GM19099 (cell line): ENCODE results near the gene SPIRE1.

Source experiments
- POLR2A ChIP-seq: IDR thresholded peaks from 3 replicates; pipeline ENCODE4 v1.6.1; 2011; ENCODE audit warnings: low read depth; ENCODE audit not compliant: insufficient read length; ENCODE audit errors: extremely low read depth

Gene SPIRE1

DNA sequence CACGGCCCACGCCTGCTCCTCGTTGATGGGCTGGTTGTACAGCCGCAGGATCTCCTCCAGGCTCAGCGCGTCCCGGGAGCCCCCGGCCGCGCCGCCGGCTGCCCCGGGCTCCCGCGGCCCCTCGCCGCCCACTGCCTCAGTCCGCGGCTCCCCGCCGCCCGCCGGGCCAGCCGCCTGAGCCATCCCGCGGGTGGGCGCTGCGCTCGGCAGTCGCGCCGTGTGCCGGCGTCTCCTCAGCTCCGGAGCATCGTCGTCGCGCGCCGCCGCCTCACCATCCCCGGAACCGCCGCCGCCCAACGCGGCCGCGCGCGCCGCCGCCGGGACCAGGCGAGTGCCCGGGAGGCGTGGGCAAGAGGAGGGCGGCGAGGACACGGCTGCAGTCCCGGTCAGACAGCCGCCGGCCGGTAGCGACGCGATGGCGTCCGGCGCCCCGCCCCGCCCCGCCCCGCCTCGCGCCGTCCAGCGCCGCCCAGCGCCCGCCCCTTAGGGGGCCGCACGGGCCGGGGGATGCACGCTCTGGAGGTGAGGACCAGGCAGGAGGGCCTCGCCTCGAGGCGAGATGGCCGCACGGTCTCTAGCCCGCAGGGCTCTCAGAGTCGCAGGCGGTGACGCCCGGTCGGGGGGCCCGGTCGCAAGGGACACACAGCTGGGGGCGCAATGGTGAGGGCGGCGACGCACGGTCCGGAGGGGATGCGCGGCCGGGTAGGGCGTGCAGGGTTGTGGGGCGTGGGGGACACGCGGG lies at the start of gene SPIRE1:
TSS of gene SPIRE1 (minus strand) at position 424 of the 742 bp plus-strand sequence. CDS start at position 183, 241 bp downstream.
- TF ChIP-seq POLR2A = peak; percentile 47

GRCh38 chr18:12703664-12704063 lies 45.8 kb upstream of the SPIRE1 start:
- no peak for TF ChIP-seq POLR2A

DNA sequence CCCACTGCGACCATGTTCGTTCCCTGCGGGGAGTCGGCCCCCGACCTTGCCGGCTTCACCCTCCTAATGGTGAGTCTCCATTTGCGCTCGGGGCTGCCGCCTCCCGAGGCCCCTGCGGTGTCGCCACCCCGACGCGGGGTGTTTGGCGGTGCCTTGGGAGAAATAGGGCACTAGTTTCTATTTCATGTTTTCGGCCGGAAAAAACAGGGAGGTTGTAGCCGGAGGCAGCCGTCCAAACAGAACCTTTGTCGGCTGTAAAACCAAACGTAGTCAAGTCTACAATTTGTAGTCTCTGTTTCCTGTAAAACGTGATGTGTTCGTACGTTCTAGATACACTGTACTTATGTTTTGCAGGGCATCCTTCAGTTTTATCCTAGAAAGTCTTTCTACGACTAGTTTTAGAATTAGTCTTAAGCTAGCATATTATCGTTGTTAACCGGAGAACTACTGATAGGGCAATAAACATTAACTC lies 45.2 kb upstream of the SPIRE1 start:
- no peak for TF ChIP-seq POLR2A

- peak; percentile 92 for TF ChIP-seq POLR2A
These were observed 44.6 kb upstream of the SPIRE1 start, which contains the start of the genes CEP76 and PSMG2 for GRCh38 chr18:12702221-12703095. Gene CEP76, minus strand, starts transcription at chr18:12702723. Its CDS starts 175 bp downstream, at chr18:12702548. Gene PSMG2, plus strand, starts transcription at chr18:12703042. Its CDS starts 66 bp downstream, at chr18:12703108.

DNA sequence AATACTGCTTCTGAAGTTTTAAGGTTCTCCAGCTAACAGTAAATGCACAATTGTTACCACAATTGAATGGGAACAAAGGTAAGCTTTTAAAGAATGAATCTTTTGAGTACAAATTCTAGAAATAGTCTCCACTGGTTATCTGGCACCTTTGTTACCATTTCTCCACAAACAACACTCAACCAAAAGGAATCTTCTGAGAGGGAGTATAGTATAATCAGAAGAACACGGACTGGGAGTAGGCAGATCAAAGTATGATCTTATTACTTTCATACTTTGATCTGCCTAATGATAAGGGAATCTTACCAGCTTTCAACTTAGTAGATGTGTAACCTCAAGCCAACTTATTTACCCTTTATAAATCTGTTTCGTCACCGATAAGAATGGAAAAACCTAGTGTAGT lies 43.3 kb upstream of the SPIRE1 start:
- no peak for TF ChIP-seq POLR2A

DNA sequence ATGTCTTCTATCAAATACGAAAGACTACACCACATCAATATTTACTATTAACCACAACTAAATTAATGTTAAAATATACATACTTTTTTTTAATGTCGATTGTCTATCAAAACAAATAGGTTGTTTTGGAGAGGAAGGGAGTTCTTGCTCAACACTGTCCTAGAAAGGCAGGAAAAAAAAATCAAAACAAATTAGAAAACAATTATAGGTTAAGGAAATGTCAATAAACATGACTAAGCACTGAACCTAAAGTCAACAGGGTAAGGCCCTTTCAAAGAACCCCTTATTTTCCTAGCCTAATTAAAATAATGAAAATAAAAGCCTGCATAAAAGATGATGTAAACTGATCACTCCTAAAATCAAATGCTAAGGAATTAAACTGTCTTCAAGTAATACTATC lies 41.8 kb upstream of the SPIRE1 start:
- no peak for TF ChIP-seq POLR2A

DNA sequence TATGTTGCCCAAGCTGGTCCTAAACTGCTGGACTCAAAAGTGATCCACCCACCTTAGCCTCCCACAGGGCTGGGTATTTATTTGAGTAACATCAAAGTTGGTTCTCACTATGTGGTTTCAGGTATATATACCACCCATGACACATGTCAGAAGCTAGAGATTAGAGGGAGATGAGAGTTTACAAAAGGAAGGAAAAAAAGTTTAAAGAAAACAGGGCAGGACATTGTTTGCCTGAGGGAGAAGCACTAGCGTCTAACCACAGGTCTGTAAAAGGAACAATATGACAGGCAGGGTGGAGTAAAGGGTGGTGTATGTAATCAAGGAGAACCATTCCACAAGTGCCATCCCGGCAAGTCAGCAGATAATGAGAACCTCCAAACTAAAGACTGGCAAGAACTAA lies 36.1 kb upstream of the SPIRE1 start:
- TF ChIP-seq POLR2A = no peak

DNA sequence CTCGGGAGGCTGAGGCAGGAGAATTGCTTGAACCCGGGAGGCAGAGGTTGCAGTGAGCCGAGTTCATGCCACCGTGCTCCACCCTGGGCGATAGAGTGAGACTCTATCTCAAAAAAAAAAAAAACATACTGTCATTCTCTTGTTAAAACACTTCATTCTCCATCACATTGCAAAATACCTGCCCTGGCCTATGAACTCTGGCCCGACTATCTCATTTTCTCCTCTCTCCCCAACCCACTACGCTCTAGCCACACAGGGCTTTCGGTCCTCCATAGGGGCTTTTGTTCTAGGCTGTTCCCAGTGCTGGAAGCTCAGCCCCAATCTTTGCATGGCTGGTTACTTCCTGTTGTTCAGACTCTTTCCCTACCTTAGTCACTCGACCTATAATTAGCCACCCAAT lies 34.3 kb upstream of the SPIRE1 start:
- no peak for TF ChIP-seq POLR2A

GRCh38 chr18:12689256-12689850 lies 31.4 kb upstream of the SPIRE1 start:
- TF ChIP-seq POLR2A = no peak

- TF ChIP-seq POLR2A = no peak
These were observed 28.2 kb upstream of the SPIRE1 start for GRCh38 chr18:12686100-12686499.

- TF ChIP-seq POLR2A = no peak
These were observed 21.4 kb upstream of the SPIRE1 start for GRCh38 chr18:12679183-12679786.

GRCh38 chr18:12668041-12668440 lies 10.1 kb upstream of the SPIRE1 start:
- TF ChIP-seq POLR2A = no peak

DNA sequence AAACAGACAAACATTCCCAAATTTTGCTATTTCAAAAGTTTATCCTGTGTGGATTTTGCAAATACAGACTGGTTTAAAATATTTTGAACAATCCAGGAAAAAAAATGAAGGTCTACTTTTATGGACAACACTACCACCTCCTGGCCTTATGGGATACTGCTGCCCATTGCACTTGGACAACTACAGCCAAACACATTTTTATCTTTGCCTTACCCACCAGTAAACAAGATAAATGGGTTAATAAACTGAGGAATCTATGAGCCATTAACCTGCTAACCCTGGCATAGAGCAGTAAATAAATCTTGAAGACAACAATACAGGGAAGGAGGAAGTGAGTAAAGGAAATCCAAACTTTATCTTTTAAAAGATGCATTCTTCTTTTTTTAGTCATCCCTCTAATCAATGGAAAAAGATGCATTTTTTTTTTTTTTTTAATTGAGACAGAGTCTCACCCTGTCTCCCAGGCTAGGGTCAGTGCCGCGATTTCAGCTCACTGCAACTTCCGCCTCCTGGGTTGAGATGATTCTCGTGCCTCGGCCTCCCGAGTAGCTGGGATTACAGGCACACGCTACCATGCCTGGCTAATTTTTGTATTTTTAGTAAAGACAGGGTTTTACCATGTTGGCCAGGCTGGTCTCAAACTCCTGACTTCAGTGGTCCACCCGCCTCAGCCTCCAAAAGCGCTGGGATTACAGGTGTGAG lies 2.1 kb upstream of the SPIRE1 start:
- no peak for TF ChIP-seq POLR2A

GRCh38 chr18:12658426-12659138 lies 675 bp upstream of the SPIRE1 start:
- no peak for TF ChIP-seq POLR2A
